Neutrophil (primary cell): ENCODE measurements around the gene COPZ2.

Experiments
- H3K27ac ChIP-seq: fragments of 200-600 bp; sonication (generic); 2 replicates; pipeline ENCODE4 v1.5.1; 2016; ENCODE audit warnings: mild to moderate bottlenecking, moderate library complexity
- H3K27me3 ChIP-seq: fragments of 200-600 bp; sonication (generic); 2 replicates; pipeline ENCODE4 v1.6.0; 2016; ENCODE audit warnings: mild to moderate bottlenecking
- H3K36me3 ChIP-seq: fragments of 200-600 bp; sonication (generic); 2 replicates; pipeline ENCODE4 v1.5.1; 2017
- H3K4me1 ChIP-seq, 2 experiments: fragments of 200-600 bp in 1 of 2; sonication (generic) in 1 of 2; 1 replicate in 1 of 2; 2 replicates in 1 of 2; pipeline versions ENCODE4 v1.5.1 to v1.6.1; 2013 to 2016; ENCODE audit warnings: low read depth in 1 of 2, low read length in 1 of 2, mild to moderate bottlenecking in 1 of 2, moderate library complexity in 1 of 2; ENCODE audit not compliant: control insufficient read depth in 1 of 2, insufficient read depth in 1 of 2
- H3K4me3 ChIP-seq, 2 experiments: fragments of 200-600 bp in 1 of 2; sonication (generic) in 1 of 2; 1 replicate in 1 of 2; 2 replicates in 1 of 2; pipeline ENCODE4 v1.5.1; 2013 to 2016; ENCODE audit warnings: low read depth in 1 of 2, low read length in 1 of 2, mild to moderate bottlenecking in 1 of 2, moderate library complexity in 1 of 2
- H3K9me3 ChIP-seq: fragments of 200-600 bp; sonication (generic); 2 replicates; pipeline ENCODE4 v1.5.1; 2016
- TF ChIP-seq, protein P1 (sequence below): fragments of 200-600 bp; sonication (generic); IDR thresholded peaks from 2 replicates; pipeline ENCODE4 v1.5.1; 2016; ENCODE audit warnings: antibody characterized with exemption

COPZ2 gene

DNA sequence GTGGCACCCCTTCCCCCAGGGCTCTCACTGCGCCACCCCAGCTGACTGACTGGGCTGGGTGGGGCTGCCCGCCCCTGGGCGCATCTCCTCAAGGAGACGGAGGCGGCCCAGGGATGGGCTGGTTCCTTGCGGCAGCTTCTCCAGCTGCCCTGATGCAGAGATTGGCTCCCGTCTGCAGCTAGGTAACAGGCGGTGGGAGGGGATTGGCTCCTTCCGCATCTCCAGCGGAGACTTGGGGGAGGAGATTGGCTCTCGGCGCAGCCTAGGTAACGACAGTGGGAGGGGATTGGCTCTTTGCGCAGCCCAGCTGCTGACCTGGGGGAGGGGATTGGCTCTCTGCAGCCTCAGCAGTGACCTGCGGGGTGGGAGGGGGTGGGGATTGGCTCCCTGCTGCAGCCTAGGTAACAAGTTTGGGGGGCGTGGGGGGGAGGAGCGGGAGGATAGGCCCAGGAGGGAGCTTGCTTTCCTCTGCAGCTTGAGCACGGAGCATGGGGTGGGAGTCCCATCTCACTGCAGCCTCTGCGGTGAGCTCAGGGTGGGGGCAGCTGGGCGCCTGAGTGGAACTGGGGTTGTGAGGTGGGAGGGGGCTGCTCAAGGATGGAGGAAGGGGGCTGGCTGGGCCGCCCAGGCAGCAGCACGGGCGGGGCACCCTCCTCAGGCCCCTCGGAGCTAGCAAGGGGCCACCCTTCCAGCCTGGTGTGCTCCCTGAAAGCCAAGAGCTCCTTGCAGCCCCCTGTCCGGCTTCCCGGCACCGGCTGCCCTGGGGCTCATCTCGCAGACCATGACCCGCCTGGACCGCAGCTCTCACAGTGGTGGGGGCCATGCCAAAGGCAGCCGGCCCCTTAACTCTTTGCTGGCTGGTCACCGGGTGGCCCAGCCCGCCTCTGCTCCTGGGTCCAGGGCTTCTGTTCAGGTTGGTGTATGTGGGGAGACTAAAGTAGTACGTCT, 16.9 kb upstream of the COPZ2 start:
- no peak overlapping the region for H3K27ac ChIP-seq
- TF ChIP-seq, protein P1, sequence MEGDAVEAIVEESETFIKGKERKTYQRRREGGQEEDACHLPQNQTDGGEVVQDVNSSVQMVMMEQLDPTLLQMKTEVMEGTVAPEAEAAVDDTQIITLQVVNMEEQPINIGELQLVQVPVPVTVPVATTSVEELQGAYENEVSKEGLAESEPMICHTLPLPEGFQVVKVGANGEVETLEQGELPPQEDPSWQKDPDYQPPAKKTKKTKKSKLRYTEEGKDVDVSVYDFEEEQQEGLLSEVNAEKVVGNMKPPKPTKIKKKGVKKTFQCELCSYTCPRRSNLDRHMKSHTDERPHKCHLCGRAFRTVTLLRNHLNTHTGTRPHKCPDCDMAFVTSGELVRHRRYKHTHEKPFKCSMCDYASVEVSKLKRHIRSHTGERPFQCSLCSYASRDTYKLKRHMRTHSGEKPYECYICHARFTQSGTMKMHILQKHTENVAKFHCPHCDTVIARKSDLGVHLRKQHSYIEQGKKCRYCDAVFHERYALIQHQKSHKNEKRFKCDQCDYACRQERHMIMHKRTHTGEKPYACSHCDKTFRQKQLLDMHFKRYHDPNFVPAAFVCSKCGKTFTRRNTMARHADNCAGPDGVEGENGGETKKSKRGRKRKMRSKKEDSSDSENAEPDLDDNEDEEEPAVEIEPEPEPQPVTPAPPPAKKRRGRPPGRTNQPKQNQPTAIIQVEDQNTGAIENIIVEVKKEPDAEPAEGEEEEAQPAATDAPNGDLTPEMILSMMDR, result no peak
- no peak overlapping the region for H3K4me3 ChIP-seq
- H3K9me3 ChIP-seq, result no peaks in the 10 kb centered on the region
- H3K4me1 ChIP-seq, result peaks cover 13% of the 10 kb centered on the region in 2 experiments
- H3K27me3 ChIP-seq, result no peaks in the 10 kb centered on the region
- H3K36me3 ChIP-seq, result peaks cover 91% of the 10 kb centered on the region

DNA sequence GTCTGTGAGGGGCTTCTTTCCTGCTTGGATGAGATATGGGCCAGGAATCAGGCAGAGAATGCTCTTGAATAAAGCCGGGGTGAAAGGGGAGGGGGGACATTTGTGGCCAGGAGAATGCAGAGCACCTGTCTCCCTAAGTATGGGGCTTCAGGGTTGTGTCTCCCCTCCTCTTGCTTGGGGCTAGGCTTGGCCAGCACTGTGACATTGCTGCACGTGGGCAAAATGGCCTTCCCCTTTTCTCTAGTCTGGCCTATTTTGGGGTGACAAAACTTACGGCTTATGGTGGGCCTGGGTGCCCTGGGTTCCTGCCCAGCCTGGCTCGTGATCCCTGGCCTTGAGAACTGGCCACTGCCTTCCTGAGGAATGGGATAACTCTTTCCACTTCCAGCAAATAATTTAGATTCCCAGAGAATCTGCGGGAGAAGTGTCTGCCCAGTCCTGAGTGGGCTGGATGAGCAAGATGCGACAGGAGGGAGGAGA, 16.2 kb upstream of the COPZ2 start:
- peaks cover 20% of the 10 kb centered on the region in 2 experiments for H3K4me1 ChIP-seq
- H3K36me3 ChIP-seq, result peaks cover 84% of the 10 kb centered on the region
- TF ChIP-seq, protein P1, result no peak
- no peak overlapping the region for H3K4me3 ChIP-seq
- no peaks in the 10 kb centered on the region for H3K9me3 ChIP-seq
- no peaks in the 10 kb centered on the region for H3K27me3 ChIP-seq
- H3K27ac ChIP-seq, result no peak overlapping the region

DNA sequence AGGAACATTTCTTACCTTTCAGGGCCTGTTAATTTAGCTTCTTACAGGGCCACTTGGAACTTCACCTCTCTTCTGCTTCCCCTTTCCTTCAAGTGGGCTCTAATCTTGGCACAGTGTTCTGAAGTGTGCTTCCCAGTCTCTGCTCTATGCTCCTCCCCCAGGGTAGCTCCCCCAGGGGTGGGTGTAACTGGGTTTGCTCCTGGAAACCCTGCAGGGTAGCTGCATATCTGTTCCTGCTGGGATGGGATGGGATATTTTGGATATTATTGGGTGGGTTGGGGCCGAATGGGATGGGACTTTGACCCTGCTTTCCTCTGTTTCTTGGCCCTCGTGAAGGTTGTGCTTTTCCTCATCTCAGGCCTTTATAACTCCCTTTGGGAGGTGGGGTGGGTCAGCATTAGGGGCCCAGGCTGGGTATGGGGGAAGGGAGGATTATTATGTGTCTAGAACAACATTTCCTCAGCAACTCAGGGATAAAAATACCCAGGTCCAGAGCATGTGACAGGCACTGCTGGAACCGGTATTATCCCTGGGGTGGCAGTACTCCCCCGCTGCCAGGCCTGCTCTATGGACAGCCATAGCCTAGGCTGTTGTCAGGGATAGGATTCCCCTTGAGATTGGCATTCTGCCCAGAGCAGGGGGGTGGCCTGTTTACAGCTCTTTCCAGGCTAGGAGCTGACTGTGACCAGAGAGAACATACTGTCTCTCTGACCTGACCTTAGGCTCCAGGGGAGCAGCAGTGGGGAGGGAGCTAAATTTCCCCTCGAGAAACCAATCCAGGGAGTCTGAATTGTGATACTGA, 15.6 kb upstream of the COPZ2 start:
- TF ChIP-seq, protein P1, result no peak
- Histone ChIP-seq H3K4me1 (peaks cover 22 to 25% of the 10 kb centered on the region in 2 experiments), H3K27me3 (no peaks in the 10 kb centered on the region), H3K27ac (no peak overlapping the region), H3K9me3 (no peaks in the 10 kb centered on the region), H3K4me3 (no peak overlapping the region), H3K36me3 (peaks cover 78% of the 10 kb centered on the region)

DNA sequence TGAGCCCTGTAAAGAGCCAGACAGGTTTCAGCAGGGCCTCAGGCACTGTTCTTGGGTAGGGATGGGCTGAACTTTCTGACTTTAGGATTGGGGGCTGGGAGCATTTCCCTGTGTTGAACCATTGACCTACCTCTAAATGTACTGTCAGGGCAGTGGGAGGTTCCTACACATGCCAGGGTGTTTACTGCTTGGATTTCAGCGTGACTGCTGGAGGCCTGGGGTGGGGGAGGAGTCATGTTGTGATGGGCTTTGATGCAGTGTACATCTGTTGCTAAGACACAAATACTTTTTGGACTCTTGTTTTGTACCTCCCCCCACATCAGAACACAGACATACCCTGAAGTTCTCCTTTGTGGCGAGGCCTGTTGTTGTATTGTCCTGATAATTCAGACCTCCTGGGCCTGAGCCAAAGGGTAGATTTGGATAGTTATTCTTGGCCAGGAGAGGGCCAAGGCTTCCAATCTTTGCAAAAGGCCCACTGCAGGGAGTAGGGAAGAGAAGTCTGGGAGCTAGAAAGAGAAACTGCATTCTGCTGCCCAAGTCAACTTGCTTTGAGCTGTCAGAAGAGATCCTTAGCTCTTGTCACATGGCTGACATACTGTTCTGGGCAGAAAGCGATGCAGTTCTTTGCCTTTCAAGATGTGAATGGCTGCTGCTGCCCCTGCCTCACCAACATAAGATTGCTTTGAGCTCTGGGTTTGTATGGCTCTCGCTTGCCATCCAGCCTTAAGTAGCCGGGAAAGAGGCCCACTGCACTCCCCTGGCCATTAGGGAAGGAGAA, 14.3 kb upstream of the COPZ2 start:
- TF ChIP-seq, protein P1, result no peak
- peaks cover 28 to 31% of the 10 kb centered on the region in 2 experiments for H3K4me1 ChIP-seq
- H3K27me3 ChIP-seq, result no peaks in the 10 kb centered on the region
- no peak overlapping the region for H3K27ac ChIP-seq
- peaks cover 65% of the 10 kb centered on the region for H3K36me3 ChIP-seq
- no peak overlapping the region for H3K4me3 ChIP-seq
- H3K9me3 ChIP-seq, result no peaks in the 10 kb centered on the region

DNA sequence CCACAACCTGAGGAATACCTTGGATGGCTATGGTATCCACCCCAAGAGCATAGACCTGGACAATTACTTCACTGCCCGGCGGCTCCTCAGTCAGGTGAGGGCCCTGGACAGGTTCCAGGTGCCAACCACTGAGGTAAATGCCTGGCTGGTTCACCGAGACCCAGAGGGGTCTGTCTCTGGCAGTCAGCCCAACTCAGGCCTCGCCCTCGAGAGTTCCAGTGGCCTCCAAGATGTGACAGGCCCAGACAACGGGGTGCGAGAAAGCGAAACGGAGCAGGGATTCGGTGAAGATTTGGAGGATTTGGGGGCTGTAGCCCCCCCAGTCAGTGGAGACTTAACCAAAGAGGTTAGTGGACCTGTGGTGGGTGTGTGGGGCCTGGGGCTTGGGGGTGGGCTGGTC, 13.7 kb upstream of the COPZ2 start:
- no peak overlapping the region for H3K27ac ChIP-seq
- H3K9me3 ChIP-seq, result no peaks in the 10 kb centered on the region
- TF ChIP-seq, protein P1, result no peak
- peaks cover 59% of the 10 kb centered on the region for H3K36me3 ChIP-seq
- no peaks in the 10 kb centered on the region for H3K27me3 ChIP-seq
- peaks cover 31 to 33% of the 10 kb centered on the region in 2 experiments for H3K4me1 ChIP-seq
- H3K4me3 ChIP-seq, result no peak overlapping the region
